Effector CD8-positive, alpha-beta T cell (primary cell): ENCODE results near the gene SLC25A15.
"Not testable (repeated sequence)": the region's sequence is repeated elsewhere in the genome, so short reads cannot be mapped to it uniquely, and the experiment has no call there.

Experiments used
- DNase-seq: peaks from one replicate; lab custom pipeline; 2025; lab: John Stamatoyannopoulos, UW

Gene SLC25A15

DNA sequence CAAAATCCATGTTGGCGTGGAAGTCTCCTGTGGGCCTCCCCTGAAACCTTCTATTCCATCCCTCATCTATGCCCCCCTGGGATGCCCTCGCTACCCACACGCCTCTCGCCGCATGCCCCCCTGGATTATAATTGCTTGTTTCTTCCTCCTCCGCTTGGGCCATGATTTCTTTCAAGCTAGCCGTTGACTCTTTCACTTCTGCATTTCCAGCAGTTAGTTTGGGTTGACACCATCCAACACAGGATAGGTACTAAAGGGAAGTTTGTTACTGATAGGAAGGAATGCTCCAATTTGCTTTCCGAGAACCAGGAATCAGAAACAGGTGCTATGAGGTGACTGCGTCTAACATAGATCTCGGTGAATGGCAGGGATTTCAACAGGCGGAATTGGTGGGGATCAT is 7.7 kb upstream of the SLC25A15 start:
- DNase-seq = no peak

DNA sequence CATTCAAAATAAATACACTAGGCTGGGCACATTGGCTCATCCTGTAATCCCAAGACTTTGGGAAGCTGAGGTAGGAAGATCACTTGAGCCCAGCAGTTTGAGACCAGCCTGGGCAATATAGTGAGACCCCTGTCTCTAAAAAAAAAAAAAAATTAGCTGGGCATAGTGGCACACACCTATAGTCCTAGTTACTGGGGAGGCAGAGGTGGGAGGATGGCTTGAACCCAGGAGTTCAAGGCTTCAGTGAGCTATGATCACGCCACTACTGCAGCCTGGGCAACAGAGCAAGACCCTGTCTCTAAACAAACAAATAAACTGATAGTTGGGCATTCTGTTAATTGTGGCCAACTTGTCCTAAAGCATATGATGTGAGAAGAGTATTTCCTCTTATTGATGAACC is 6.4 kb upstream of the SLC25A15 start:
- not testable (repeated sequence) for DNase-seq

DNA sequence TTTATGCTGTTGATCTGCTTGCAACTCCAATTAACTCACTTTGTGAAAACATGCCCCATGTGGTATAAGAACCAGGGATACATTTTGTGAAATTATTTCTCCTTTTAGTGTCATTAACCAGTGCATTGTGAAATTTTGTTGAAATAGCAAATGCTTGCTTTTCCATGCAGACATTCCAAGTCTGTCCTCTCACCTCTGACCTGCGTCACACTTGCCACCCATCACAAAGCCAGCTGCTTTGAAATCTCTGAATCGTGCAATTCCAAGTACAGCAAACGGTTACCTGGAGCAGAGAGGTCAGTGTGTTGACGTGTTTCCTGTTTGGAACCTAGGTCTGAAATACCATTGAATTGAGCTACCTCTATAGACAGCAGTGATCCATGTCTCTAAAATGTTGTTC is 4.9 kb upstream of the SLC25A15 start:
- DNase-seq = no peak

DNA sequence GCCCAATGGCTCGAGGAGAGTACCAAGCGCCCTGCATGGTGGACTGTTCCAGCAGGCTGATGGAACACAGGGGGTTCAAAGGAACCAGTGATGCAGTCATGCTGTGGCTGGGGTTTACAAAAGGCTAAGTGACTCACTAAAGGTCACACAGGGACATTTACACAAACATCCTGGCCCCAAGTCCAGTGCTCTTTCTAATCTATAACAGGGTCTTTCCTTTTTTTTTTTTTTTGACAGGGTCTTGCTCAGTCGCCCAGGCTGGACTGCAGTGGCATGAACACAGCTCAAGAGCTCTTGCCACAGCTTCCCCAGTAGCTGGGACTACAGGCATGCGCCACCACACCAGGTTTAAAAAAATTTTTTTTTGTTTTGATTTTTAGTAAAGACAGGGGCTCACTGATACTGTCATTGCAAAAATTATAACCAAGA is 2.8 kb upstream of the SLC25A15 start:
- no peak for DNase-seq

DNA sequence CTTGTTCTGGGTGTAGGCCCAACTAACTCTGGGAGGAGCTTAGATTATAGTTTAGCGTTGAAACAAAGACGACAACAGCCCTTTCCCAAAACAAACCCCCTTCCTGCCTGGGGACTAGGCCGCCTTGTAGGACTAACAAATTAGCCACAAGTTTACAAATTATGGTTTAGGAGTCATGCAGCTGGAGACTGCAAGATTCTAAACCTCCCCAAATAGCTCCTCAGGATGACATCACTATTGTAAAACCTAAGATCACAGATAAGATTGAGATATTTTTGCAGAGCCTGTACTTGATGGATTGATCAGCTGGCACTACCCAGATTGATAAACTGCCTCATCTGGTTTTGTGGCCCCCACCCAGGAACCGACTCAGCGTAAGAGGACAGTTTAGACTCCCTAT is 2.3 kb upstream of the SLC25A15 start:
- no peak for DNase-seq

DNA sequence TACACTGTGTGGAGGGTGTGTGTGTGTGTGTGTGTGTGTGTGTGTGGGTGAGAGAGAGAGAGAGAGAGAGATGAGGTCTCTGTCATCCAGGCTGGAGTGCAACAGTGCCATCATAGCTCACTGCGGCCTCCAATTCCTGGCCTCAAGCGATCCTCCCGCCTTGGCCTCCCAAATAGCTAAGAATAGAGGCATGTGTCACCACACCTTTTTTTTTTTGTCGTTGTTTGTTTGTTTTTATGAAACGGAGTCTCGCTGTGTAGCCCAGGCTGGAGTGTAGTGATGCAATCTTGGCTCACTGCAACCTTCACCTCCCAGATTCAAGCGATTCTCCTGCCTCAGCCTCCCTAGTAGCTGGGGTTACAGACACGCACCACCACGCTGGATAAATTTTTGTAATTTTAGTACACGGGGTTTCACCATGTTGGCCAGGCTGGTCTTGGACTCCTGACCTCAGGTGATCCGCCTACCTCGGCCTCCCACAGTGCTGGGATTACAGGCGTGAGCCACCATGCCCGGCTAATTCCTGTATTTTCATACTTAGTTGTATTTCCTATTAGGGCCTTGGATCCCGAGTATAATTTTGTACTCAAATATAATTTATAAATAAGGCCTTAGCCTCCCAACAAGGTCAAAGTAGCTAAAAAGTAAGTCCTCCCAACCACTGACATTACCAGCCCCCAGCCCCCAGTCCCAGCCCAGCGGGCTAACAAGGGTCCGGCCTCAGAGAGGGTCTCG is 704 bp upstream of the SLC25A15 start:
- not testable (repeated sequence) for DNase-seq

DNA sequence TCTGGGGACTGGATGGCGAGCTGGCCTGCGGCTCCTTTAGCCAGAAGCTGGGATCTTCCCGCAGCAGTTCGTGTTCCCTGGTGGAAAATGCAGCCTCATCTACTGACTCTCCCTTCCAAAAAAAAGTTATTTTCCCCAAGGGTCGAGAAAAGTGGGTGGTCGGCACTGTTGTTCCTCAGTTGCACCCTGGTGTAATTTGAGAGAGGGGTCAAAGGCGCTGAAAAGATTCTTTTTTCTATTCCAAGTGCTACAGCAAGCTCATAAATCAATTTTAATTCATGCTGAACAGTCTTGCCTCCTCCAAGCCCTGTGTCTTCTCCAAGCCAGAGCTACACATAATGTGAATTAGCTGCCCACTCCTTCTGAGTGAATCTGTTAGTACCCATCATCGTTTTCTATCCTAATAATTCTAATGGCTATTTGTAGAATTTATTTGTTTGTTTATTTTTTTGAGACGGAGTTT is 774 bp downstream of the SLC25A15 start:
- no peak for DNase-seq

DNA sequence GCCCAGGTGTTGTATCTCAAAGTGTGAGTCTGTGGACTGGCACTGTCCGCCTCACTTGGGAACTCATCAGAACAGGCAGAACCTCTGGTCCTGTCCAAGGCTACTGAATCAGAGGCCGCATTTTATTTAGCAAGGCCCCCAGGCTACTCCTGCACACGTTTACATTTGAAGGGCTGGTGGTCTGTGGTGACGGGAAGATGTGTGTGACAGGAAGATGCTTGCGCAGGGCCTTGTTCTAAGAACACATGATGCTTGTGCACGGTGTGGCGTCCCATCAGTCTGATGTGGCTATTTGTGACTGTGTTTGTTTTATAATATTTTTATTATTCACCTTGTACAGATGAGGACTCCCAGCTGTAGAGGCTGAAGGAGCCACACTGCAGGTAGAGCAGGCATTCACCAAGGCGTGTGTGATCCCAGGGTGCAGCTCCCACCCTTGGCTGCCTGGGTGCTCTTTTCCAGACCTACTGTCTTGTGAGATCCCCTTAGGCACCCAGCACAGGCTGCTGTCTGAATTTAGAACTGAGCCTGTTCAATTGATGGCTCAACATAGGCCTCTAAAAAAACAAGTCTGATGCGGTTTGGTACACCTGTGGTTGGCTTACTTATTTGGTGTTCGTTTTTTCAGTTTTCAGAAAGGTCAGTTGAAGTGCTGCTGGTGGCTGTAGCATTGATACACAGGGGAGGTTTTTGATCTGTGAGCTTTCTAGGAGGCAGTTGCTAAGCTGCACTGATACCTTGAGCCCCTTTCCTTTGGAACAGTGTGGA is 3.1 kb downstream of the SLC25A15 start:
- no peak for DNase-seq

DNA sequence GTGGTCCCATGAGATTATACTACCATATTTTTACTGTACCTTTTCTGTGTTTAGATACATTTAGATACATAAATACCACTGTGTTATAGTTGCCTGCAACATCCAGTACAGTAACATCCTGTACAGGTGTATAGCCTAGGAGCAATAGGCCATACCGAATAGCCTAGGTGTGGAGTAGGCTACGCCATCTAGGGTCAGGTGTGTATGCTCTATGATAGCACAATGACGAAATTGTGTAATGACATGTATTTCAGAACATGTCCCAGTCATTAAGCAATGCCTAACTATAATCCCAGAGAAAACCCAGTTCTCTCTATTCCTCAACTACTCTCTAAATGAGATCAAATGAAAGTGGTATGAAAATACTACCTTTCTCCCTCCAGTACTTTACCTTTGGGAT is 3.9 kb downstream of the SLC25A15 start:
- DNase-seq = no peak

DNA sequence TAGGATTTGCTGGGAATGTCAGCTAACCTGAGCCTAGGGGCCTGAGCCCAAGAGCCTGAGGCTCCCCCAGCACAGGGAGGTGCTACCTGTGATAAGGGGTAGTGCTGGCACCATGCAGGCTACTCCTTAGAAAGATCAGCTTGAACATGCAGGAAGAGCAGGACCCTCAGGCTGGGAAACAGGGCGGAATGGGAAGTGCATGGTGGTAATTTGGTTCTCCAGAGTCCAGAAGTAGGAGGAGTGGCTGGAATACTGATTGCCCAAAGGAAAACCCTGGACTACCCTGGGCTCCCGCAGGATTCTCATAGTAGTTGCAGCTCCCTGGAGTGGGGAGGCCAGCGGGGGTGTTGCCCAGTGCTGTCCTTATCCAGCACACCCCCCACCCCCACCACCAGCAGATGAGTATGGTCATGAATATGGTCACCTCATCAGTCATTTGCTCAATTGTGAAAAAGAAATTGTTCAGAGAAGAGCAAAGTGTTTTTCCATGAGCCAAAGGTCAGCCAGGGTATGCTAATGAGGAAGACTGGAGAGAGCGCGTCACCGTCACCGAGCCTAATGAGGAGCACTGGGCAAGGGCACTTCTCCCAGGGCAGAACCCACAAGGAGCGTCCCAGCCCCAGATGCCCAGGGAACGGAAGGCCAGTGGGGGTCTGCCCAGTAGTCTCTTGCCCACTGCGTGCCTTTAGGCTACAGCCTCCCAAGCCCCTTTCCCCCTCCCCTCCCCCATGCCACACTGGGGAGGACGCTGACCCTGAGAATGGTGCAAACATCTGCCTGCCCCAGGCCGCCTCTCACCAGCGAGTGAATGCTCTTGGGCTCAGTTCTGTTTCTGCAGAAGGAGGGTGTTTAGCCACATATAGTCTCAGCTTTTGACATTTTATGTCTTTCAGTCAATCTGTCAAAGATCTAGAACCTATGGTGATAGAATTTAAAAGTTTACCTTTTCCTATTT is 5.3 kb downstream of the SLC25A15 start:
- DNase-seq = no peak

DNA sequence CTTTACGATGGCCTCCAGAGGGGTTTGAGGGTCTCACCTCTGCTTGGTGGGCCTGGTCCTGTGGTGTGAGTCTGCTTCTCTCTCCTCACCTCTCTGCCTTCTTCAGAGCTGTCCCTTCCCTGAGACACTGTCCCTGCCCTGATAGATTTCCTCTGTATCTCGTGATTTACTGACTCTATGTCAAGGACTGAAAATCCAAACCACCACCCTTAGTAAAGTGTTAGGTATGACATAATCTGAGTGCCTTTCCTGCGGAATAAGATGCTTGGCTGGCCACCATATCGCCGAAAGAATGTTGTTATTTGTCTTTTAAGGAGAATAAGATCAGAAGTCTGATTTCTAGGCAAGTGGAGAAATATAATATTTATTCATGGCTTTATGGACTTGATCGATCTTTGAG is 7.2 kb downstream of the SLC25A15 start:
- DNase-seq = no peak

DNA sequence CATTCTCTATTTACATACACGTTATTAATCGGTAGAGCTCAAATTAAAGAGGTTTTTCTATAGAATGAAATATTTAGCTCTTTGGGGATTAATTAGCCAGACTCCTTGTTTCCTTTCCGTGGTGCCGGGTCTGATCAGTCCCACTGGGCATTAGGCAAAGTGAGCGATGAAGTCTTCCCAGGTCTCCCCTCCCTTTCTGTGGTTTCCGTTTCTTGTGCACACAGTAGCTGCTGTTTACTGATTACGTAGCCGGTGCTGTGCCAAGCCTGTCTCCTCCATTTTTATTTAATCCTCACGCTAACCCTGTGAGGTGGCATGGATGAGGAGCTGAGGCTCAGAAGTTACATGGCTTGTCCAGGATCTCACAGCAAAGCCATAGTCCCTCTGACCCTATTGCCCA is 9.0 kb downstream of the SLC25A15 start:
- no peak for DNase-seq

DNA sequence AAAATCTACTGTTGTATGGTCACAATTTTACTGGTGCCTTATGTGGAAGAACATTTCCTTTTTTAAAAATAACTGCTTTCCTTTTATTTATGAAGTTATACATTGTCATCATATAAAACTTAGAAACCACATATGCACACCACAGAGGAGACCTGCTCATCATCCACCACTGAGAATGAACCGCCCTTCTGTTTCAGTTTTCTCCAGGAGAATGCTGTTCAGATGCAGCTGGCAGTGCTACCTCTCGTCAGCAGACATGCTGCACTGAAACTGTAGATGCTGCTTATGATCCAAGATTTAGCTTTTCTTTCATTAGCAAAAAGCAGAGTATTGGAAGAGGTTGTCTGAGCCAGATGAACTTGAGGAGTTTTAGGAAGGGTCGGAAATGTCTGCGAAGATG is 10.1 kb downstream of the SLC25A15 start:
- DNase-seq = no peak

DNA sequence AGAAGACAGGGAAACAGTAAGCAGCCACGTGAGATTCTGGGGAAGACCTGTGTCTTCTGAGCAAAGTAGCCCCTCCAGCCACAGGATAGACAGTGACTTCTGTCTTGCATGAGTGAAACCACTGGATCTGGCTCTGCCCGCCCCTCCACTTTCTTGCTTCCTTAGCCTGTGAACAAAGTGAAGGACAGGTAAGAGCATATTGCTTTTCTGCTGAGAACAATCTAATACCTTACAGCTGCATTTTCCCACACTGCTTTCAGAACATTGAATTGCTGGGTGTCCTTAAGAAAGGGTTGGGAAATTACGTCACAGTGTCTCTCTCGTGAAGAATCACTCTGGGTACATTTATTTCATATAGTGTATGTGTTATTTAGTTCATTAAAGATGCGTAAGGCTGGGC is 11.1 kb downstream of the SLC25A15 start:
- no peak for DNase-seq

DNA sequence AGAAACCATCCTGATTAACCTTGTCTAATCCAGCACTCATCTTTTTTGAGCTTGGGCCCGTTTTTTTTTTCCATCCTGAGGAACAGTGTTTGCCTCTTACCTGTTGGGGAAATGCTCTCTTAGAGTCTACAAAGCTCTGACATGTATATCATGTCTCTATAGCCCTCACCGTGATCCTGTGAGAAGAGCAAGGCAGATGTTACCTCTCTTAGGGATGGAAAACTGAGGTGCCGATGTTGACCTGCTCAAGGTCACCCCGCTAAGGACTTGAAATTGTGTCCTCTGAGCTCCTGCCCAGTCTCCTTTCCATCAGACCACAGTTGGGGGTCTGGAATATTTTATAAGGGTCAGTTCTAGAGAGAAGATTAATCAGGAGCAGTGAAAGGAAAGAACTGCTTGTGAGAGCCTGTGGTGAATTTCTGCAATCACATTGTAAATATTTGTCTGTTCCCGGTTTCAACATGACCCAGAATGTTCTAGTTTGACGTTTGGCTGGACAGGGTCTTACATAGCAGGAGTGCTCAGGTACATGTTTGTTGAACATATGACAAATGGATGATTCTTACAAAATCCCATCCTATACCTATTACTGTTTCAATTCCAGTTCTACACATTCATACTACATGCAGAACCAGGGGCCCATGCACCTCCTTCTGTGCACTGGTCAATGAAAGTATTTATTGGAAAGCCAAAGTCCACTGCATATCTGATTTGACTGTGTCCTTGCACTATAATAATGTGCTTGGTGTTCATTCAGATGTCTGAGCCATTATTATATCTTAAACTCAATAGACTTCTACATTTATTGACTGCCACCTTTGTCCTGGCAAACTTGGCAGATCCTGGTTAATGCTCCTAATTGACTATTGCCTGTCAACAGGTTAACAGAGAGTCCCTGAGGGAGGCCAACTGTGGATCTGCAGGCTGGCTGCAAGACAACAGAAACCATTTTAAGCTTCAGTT is 12.1 kb downstream of the SLC25A15 start:
- DNase-seq = no peak

DNA sequence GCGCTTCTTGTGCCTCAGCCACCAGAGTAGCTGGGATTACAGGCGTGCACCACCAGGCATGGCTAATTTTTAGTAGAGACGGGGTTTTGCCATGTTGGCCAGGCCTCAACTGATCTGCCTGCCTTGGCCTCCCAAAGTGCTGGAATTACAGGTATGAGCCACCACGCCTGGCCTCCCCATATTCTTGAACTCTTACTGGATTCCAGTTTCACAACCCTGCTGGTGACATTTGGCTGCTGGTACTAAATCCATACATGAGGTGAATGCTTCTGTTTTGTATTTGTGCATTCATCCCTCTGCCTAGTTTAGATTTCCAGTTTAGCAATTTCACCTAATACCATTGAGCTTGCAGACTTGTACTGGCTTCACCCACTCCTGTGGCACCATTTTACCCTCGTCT is 13.9 kb downstream of the SLC25A15 start:
- no peak for DNase-seq

DNA sequence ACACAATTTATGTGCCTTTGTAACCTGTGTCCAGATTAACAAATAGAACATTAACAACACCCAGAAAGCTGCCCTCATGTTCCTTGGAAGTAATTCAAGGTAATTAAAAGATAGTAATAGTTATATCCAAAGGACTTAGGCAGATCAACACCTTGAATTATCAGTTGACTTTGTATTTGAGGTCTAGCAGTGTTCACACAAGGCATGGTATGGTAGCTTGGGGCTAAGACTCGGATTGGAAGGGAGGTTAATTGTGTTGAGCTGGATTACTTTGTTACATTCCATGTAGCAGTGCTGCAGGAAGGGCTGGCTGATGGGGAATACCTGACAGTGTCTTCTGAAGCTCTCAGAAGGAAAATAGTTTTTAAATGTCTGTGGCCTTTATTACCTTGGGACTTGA is 16.8 kb downstream of the SLC25A15 start:
- DNase-seq = no peak

DNA sequence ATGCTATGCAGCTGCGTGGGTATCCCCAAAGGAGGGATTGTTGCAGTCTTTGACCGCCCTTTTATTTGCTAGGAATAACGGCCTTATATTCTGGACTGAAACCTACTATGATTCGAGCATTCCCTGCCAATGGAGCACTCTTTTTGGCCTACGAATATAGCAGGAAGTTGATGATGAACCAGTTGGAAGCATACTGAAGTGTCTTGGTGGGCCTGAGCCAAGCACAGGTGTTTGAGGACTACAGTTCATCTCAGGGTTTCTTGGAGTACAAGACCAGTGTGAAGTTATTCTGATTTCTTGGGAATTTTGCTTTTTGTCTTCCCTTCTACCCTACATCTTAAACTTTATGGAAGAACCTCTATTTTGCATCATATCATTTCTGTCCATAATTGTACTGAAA is 20.1 kb downstream of the SLC25A15 start:
- no peak for DNase-seq

DNA sequence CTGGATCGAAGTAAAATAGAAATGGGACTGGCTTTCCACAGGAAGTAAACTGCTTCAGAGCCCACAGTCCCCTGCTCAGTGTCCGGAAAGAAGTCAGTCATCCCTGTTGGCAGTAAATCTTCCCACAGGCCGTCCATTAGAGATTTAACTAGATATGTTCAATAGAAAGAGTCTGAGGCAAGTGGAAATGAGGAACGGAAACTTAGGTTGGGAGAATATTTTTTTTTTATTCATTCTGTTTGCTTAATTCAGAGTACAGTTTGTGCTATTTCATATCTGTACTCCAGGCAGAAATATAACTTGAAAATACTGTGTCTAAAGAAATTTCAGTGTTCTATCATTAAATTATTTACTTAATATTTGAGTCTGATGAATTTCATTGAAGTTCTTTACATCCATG is 22.7 kb downstream of the SLC25A15 start:
- no peak for DNase-seq

DNA sequence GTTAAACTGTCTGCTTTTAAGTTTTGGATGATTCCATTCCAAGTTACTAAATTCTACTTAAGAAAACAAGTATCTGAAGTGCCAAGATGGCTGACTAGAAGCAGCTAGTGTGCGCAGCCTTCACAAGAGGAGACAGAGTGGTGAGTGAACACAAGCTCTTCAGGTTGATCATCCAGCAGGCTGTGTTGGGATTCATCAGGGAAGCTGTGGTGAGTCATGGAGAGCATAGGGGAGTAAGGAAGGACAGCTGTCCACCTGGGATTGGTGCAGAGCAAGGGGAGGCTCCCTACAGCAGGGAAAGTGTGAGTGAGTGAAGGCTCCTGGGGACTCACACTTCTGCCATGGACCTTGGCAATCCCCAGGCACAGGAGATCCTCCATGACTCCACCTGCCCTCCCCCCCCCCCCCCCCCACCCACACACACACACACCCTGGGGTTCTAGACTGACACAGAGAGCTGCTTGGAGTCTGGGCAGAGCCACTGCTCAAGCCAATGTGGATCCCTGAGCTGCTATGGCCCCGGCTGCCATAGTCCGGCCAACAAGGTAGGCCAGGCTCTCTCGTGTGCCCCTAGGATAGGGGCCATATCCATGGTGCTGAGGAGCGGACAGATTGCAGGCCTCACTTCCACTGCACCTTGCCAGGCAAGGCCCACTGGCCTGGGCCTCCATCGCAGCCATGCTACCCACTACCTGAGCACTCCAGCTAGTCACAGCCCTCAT is 23.5 kb downstream of the SLC25A15 start:
- DNase-seq = no peak
